Lower lobe of right lung (tissue), 2 donors: ENCODE measurements around the gene POLR1C. TPM values are rescaled to one million over a fixed set of nuclear protein-coding genes. Genes with fewer than 3 reads are reported as not detected.
"Not testable (repeated sequence)": the region's sequence is repeated elsewhere in the genome, so short reads cannot be mapped to it uniquely, and the experiment has no call there.

Experiments
- ATAC-seq, 2 donors: fragments of 200-7000 bp; cut with Tn5 transposase; one replicate each; pipeline ENCODE4 v1.9.1; 2020 to 2022; ENCODE audit warnings: mild to moderate bottlenecking in 2 of 2, moderate library complexity in 2 of 2
- DNase-seq: peaks from one replicate; pipeline ENCODE4 v3.0.0-alpha.2; 2020
- H3K27ac ChIP-seq: fragments of 200-600 bp; one replicate; pipeline ENCODE4 v1.8.0; 2022
- H3K27me3 ChIP-seq: fragments of 200-600 bp; one replicate; pipeline ENCODE4 v1.8.0; 2022; ENCODE audit warnings: low read depth
- H3K36me3 ChIP-seq: fragments of 200-600 bp; one replicate; pipeline ENCODE4 v1.8.0; 2022; ENCODE audit warnings: mild to moderate bottlenecking
- H3K4me1 ChIP-seq: fragments of 200-600 bp; one replicate; pipeline ENCODE4 v1.8.0; 2022
- H3K4me3 ChIP-seq: fragments of 200-600 bp; one replicate; pipeline ENCODE4 v1.8.0; 2022; ENCODE audit warnings: mild to moderate bottlenecking
- H3K9me3 ChIP-seq: fragments of 200-600 bp; one replicate; pipeline ENCODE4 v1.8.0; 2022
- CTCF ChIP-seq: fragments of 200-600 bp; IDR thresholded peaks from one replicate; pipeline ENCODE4 v1.8.0; 2022; ENCODE audit warnings: antibody characterized with exemption, mild to moderate bottlenecking
- intact Hi-C: fragments of 100-400 bp; cut with DNase I; formaldehyde crosslinking; loops from one replicate; pipeline ENCODE4 v1.11.0; 2022
- total RNA-seq: library from RNA; stranded (reverse); fragmentation: NEBNext Ultra II Directional; extraction: Animal tissue kit (Norgen Biotek cat#: 25700); gene quantifications from one replicate; pipeline ENCODE4 v1.2.1, GENCODE V29; 2021
- donor health status: DM: no; HTN: yes; CAD: no; lungs with severe emphysema.

The POLR1C gene
- total RNA-seq, 1 donor from 2014 or later = 26.1 TPM

- no peak for ATAC-seq
- DNase-seq = no peak
- H3K4me1 ChIP-seq = no peaks in the 10 kb centered on the region
- TF ChIP-seq CTCF = no peak
- intact Hi-C loops = no loop called here
- no peaks in the 10 kb centered on the region for H3K9me3 ChIP-seq
- H3K4me3 ChIP-seq = no peak overlapping the region
- no peaks in the 10 kb centered on the region for H3K27me3 ChIP-seq
- peaks cover 90% of the 10 kb centered on the region for H3K36me3 ChIP-seq
- H3K27ac ChIP-seq = no peak overlapping the region
Measured at GRCh38 chr6:43540507-43540906, 23.6 kb downstream of the POLR1C start.

GRCh38 chr6:43541774-43542471 lies 25.0 kb downstream of the POLR1C start:
- Histone ChIP-seq H3K27ac (no peak overlapping the region), H3K36me3 (peaks cover 93% of the 10 kb centered on the region), H3K4me1 (no peaks in the 10 kb centered on the region), H3K27me3 (no peaks in the 10 kb centered on the region), H3K9me3 (no peaks in the 10 kb centered on the region), H3K4me3 (no peak overlapping the region)
- DNase-seq (no peak), ATAC-seq (no peak)
- intact Hi-C loops = no loop called here
- no peak for TF ChIP-seq CTCF

- Histone ChIP-seq H3K36me3 (peaks cover 99% of the 10 kb centered on the region), H3K27ac (no peak overlapping the region), H3K9me3 (no peaks in the 10 kb centered on the region), H3K4me3 (no peak overlapping the region), H3K4me1 (no peaks in the 10 kb centered on the region), H3K27me3 (no peaks in the 10 kb centered on the region)
- intact Hi-C loops = no loop called here
- TF ChIP-seq CTCF = no peak
- DNase-seq (no peak), ATAC-seq (no peak)
Measured at GRCh38 chr6:43544461-43544860, 27.6 kb downstream of the POLR1C start.

- Histone ChIP-seq H3K27me3 (no peaks in the 10 kb centered on the region), H3K27ac (no peak overlapping the region), H3K9me3 (no peaks in the 10 kb centered on the region), H3K4me3 (no peak overlapping the region), H3K4me1 (no peaks in the 10 kb centered on the region), H3K36me3 (peaks cover 100% of the 10 kb centered on the region)
- ATAC-seq = no peak
- intact Hi-C loops = no loop called here
- no peak for TF ChIP-seq CTCF
- DNase-seq = no peak
Measured at GRCh38 chr6:43547222-43547621, 30.3 kb downstream of the POLR1C start.

- intact Hi-C loops, DNase-seq, H3K4me1 ChIP-seq, H3K4me3 ChIP-seq, ATAC-seq, H3K9me3 ChIP-seq, H3K27ac ChIP-seq, H3K27me3 ChIP-seq: not testable (repeated sequence)
- peaks cover 99% of the 10 kb centered on the region for H3K36me3 ChIP-seq
Measured at GRCh38 chr6:43557620-43558019, 40.7 kb downstream of the POLR1C start.

GRCh38 chr6:43559328-43559727 lies 42.4 kb downstream of the POLR1C start:
- no peak for TF ChIP-seq CTCF
- intact Hi-C loops = no loop called here
- H3K27ac ChIP-seq = no peak overlapping the region
- no peaks in the 10 kb centered on the region for H3K27me3 ChIP-seq
- DNase-seq (no peak), ATAC-seq (no peak)
- H3K36me3 ChIP-seq = peaks cover 99% of the 10 kb centered on the region
- H3K4me1 ChIP-seq = no peaks in the 10 kb centered on the region
- no peak overlapping the region for H3K4me3 ChIP-seq
- no peaks in the 10 kb centered on the region for H3K9me3 ChIP-seq
